ENCODE results near the gene ANAPC1. TPM values are rescaled to one million over a fixed set of nuclear protein-coding genes. Genes with fewer than 3 reads are reported as not detected.
"Not testable (repeated sequence)": the region's sequence is repeated elsewhere in the genome, so short reads cannot be mapped to it uniquely, and the experiment has no call there.

The ANAPC1 gene
- total RNA-seq, 2 donors from 2014 or later = 49.0 to 50.6 TPM

DNA sequence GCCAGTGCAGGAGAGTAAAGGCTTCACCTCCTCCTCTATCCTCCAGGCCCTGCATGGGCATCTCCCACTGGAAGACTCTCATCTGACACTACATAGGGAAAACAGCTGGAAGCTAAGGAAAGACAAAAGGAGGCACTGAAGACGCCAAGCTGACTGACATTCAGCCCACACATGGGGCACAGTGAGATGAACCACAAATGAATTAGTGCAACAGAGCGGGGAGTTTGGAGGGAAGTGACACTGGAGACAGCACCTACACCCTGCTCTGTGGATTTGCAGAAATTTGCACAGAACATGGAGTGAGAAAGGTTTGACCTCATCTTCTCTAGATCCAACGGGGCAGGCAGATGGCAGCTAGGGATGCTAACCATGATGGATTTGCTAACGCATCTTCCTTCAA lies 119.8 kb downstream of the ANAPC1 start:
- not testable (repeated sequence) for H3K4me3 Mint-ChIP-seq; H3K27ac Mint-ChIP-seq; H3K27me3 Mint-ChIP-seq; H3K36me3 Mint-ChIP-seq (ENCODE audit: low read depth); ATAC-seq; H3K9me3 ChIP-seq (ENCODE audit: control insufficient read depth, low read length, poor library complexity, severe bottlenecking); DNase-seq; H3K4me1 Mint-ChIP-seq

DNA sequence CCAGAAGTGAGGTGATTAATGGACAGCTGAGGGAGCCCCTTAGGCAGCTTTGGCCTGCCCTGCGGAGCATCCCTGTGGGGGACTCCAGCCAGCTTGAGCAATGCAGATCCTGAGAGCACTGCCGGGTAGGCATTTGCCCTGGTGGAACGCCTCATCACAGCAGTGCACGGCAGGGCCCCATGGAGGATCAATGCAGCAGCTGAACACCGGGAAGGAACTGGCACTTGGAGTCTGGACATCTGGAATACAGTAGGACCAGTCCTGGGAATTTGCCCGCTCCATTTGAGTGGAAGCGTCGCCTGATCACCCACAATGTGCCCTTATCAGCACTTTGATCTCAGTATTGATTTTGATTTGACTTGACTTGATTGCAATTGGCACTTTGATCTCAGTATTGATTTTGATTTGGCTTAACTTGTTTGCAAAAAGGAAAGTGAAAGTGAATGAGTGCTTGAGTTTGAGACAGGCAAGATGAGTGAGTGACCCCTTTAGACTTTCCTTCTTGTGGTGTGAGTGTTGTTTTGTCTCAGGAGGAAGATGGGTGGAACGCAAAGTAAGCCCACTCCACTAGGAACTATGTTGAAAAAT lies 123.2 kb downstream of the ANAPC1 start:
- not testable (repeated sequence) for H3K36me3 Mint-ChIP-seq (ENCODE audit: low read depth); H3K9me3 ChIP-seq (ENCODE audit: control insufficient read depth, low read length, poor library complexity, severe bottlenecking); H3K27me3 Mint-ChIP-seq; H3K4me1 Mint-ChIP-seq; ATAC-seq; H3K4me3 Mint-ChIP-seq; DNase-seq; H3K27ac Mint-ChIP-seq

- not testable (repeated sequence) for H3K4me3 Mint-ChIP-seq; H3K9me3 ChIP-seq (ENCODE audit: control insufficient read depth, low read length, poor library complexity, severe bottlenecking); H3K4me1 Mint-ChIP-seq; H3K27ac Mint-ChIP-seq; H3K27me3 Mint-ChIP-seq; DNase-seq; H3K36me3 Mint-ChIP-seq (ENCODE audit: low read depth); ATAC-seq
Observed at GRCh38 chr2:111752533-111752932, 131.5 kb downstream of the ANAPC1 start.

DNA sequence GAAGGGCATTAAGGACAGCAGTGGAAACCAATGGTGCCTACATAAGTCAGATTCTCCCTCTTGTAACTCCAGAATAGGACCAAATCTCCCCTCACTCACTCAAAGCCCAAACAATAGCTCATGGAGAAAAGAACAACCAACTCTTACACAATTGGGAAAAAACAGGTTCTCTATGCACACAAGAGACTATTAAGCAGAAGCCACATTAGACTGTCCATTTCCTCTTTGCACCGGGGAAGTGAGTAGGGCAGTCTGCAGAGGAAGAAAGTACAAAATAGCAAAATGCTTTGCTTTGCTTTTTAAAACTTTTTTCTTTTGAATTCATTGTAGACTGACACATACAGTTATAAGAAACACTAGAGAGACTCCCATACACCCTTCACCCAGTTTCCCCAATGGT lies 133.4 kb downstream of the ANAPC1 start:
- H3K27ac Mint-ChIP-seq; H3K27me3 Mint-ChIP-seq; H3K4me1 Mint-ChIP-seq; DNase-seq; H3K9me3 ChIP-seq (ENCODE audit: control insufficient read depth, low read length, poor library complexity, severe bottlenecking); H3K36me3 Mint-ChIP-seq (ENCODE audit: low read depth); ATAC-seq; H3K4me3 Mint-ChIP-seq: not testable (repeated sequence)

DNA sequence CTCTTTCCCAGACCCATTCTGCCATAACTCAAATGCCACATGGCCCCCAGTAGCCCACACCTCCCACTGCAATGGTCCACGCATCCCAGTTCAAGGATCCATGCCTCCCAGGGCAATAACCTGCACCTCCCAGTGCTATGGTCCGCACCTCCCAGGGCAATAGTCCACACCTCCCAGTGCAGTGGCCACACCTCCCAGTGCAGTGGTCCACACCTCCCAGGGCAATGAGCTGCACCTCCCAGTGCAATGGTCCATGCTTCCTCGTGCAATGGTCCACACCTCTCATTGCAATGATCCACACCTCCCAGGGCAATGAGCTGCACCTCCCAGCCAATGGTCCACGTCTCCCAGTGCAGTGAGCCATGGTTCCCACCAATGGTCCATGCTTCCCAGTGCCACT lies 135.6 kb downstream of the ANAPC1 start:
- not testable (repeated sequence) for H3K27ac Mint-ChIP-seq; H3K36me3 Mint-ChIP-seq (ENCODE audit: low read depth); H3K4me3 Mint-ChIP-seq; H3K27me3 Mint-ChIP-seq; H3K4me1 Mint-ChIP-seq; H3K9me3 ChIP-seq (ENCODE audit: control insufficient read depth, low read length, poor library complexity, severe bottlenecking); ATAC-seq; DNase-seq

DNA sequence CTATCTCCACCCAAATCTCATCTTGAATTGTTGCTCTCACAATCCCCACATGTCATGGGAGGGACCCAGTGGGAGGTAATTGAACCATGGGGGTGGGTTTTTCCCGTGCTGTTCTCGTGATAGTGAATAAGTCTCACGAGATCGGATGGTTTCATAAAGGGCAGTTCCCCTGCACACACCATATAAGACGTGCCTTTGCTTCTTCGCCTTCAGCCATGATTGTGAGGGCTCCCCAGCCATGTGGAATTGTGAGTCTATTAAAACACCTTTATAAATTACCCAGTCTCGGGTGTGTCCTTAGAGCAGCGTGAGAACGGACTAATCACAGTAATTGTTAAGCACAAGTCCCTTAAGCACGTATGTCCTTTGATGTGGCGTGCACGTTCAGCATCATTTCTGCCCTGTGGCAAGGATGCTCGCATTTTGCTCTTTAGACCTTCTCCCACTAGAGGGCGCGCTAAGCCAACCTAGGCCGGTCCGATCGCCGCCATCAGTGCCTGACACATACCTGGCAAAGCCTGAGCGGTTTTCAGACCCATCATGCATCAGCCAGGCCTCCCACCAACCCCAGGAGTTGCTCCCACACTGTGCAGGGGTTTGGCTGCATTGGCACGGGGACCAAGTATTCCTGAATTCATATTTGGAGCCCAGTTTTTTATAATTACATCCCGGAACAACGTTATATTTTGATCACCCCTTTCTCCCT lies 136.4 kb downstream of the ANAPC1 start:
- ATAC-seq (peak; percentile 99), DNase-seq (peak; percentile 44 to 89 (median 46))
- not testable (repeated sequence) for H3K36me3 Mint-ChIP-seq (ENCODE audit: low read depth); H3K4me3 Mint-ChIP-seq; H3K27me3 Mint-ChIP-seq; H3K4me1 Mint-ChIP-seq; H3K27ac Mint-ChIP-seq; H3K9me3 ChIP-seq (ENCODE audit: control insufficient read depth, low read length, poor library complexity, severe bottlenecking)

GRCh38 chr2:111744751-111745150 lies 139.2 kb downstream of the ANAPC1 start:
- H3K27me3 Mint-ChIP-seq; H3K4me3 Mint-ChIP-seq; DNase-seq; H3K36me3 Mint-ChIP-seq (ENCODE audit: low read depth); H3K27ac Mint-ChIP-seq; H3K4me1 Mint-ChIP-seq; H3K9me3 ChIP-seq (ENCODE audit: control insufficient read depth, low read length, poor library complexity, severe bottlenecking); ATAC-seq: not testable (repeated sequence)

DNA sequence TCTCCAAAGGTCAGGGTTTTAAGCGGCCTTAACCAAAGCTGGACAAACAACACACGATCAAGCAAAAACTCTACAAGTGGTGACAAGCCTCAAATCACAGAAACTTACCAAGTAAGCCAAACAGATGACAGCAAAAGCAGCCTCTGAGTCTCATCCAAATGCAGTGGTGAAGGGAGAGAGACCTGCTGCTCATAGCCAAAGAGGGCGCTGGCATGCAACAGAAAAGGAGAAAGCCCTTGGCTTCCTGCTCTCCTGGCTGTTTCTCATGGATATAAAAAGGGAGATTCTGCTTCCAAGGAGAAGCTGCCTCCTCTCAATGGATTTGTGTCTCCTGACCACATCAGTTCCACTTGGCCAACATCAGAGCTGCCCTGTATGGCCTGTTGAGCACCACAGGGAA lies 142.5 kb downstream of the ANAPC1 start:
- H3K4me3 Mint-ChIP-seq; ATAC-seq; H3K36me3 Mint-ChIP-seq (ENCODE audit: low read depth); DNase-seq; H3K27me3 Mint-ChIP-seq; H3K4me1 Mint-ChIP-seq; H3K9me3 ChIP-seq (ENCODE audit: control insufficient read depth, low read length, poor library complexity, severe bottlenecking); H3K27ac Mint-ChIP-seq: not testable (repeated sequence)

GRCh38 chr2:111735838-111736721 lies 147.9 kb downstream of the ANAPC1 start:
- not testable (repeated sequence) for H3K9me3 ChIP-seq (ENCODE audit: control insufficient read depth, low read length, poor library complexity, severe bottlenecking); H3K27ac Mint-ChIP-seq; H3K27me3 Mint-ChIP-seq; H3K36me3 Mint-ChIP-seq (ENCODE audit: low read depth); H3K4me3 Mint-ChIP-seq; DNase-seq; H3K4me1 Mint-ChIP-seq
- peak; percentile 88 for ATAC-seq

GRCh38 chr2:111735420-111735819 lies 148.6 kb downstream of the ANAPC1 start:
- H3K36me3 Mint-ChIP-seq (ENCODE audit: low read depth); DNase-seq; H3K4me1 Mint-ChIP-seq; H3K27me3 Mint-ChIP-seq; H3K4me3 Mint-ChIP-seq; H3K27ac Mint-ChIP-seq; ATAC-seq; H3K9me3 ChIP-seq (ENCODE audit: control insufficient read depth, low read length, poor library complexity, severe bottlenecking): not testable (repeated sequence)

DNA sequence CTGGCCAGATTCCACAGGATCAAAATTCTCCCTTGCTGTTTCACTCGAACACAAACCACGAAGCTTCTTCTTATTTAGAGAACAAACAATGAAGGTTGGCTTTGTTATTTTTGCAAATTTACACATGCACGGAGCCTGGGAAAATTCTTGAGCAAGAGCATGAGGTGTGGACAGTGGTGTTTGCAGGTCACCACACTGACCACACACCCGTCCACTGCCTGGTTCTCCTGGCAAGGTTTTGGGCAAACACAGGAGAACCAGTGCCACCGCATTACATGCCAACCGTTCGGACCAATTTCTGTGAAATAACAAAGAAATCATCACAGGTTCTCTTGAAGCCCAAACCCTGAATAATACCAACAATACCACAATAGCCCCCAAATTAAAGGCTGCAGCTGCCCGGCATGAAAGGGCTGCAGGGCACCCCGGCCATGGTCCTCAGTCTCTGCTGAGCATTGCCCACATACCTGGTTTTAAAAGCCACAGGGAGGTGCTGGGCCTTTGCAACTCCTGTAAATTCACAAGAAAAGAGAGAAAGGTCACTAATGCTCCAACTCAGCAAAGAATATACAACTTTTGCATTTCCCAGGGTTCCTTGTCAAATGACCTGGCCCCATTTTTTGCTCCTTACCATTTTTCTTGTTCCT lies 154.1 kb downstream of the ANAPC1 start:
- not testable (repeated sequence) for DNase-seq; H3K4me1 Mint-ChIP-seq; H3K4me3 Mint-ChIP-seq; H3K36me3 Mint-ChIP-seq (ENCODE audit: low read depth); H3K27ac Mint-ChIP-seq; ATAC-seq; H3K9me3 ChIP-seq (ENCODE audit: control insufficient read depth, low read length, poor library complexity, severe bottlenecking); H3K27me3 Mint-ChIP-seq

- not testable (repeated sequence) for H3K36me3 Mint-ChIP-seq (ENCODE audit: low read depth); H3K4me3 Mint-ChIP-seq; H3K4me1 Mint-ChIP-seq; ATAC-seq; H3K27me3 Mint-ChIP-seq; DNase-seq; H3K27ac Mint-ChIP-seq; H3K9me3 ChIP-seq (ENCODE audit: control insufficient read depth, low read length, poor library complexity, severe bottlenecking)
Observed at GRCh38 chr2:111727611-111728110, 156.3 kb downstream of the ANAPC1 start.

DNA sequence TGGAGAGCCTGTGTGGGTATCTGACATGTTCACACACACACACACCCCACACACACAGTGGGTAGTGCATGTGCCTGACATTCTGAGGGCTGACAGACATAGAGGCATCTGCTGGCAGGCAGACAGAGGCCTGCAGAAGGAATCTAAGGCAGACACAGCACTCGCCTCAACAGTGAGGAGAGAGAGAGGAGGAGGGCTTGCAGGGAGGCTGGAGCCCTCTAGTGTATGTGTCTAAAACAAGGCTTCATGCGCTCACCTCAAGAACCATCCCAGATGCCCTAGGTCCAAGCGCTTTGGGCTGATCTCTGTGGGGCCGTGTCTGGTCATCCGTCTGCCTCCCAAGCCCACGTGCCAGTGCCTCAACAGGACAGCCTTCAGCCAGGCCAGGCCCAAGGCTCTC lies 158.3 kb downstream of the ANAPC1 start:
- not testable (repeated sequence) for H3K4me3 Mint-ChIP-seq; H3K4me1 Mint-ChIP-seq; H3K27me3 Mint-ChIP-seq; H3K27ac Mint-ChIP-seq; H3K9me3 ChIP-seq (ENCODE audit: control insufficient read depth, low read length, poor library complexity, severe bottlenecking); DNase-seq; H3K36me3 Mint-ChIP-seq (ENCODE audit: low read depth)
- ATAC-seq = peak; percentile 20

All from T-helper 17 cell (primary cell).